HepG2 (cell line): ENCODE measurements around the gene PGAP3. TPM values are rescaled to one million over a fixed set of nuclear protein-coding genes. Genes with fewer than 3 reads are reported as not detected.
A peak's percentile ranks its signal among the peaks of the same experiment; 100 is the strongest.

Experiments
- ATF2 ChIP-seq: sonication (generic); formaldehyde crosslinking; IDR thresholded peaks from 2 replicates; pipeline ENCODE4 v1.4.0; 2020; ENCODE audit warnings: missing genetic modification reagents
- DNMT3B ChIP-seq: conservative IDR thresholded peaks from 2 replicates; pipeline ENCODE4 v1.6.1; 2016; ENCODE audit warnings: missing biosample characterization, control low read depth
- FOXP4 ChIP-seq: sonication (generic); formaldehyde crosslinking; IDR thresholded peaks from 2 replicates; pipeline ENCODE4 v1.4.0; 2020; ENCODE audit warnings: missing genetic modification reagents
- IRX3 ChIP-seq: sonication (generic); formaldehyde crosslinking; IDR thresholded peaks from 2 replicates; pipeline ENCODE4 v1.8.1; 2023; ENCODE audit warnings: mild to moderate bottlenecking, low read depth, missing genetic modification reagents, borderline replicate concordance
- KDM5A ChIP-seq: fragments of 200-600 bp; sonication (generic); IDR thresholded peaks from 2 replicates; pipeline ENCODE4 v1.7.0; 2018; ENCODE audit warnings: antibody characterized with exemption, mild to moderate bottlenecking, low read length, borderline replicate concordance
- KLF15 ChIP-seq: sonication (generic); formaldehyde crosslinking; IDR thresholded peaks from 2 replicates; pipeline ENCODE4 v1.8.1; 2023; ENCODE audit warnings: borderline replicate concordance, mild to moderate bottlenecking, inconsistent platforms, missing genetic modification reagents, mixed read lengths
- PTBP1 ChIP-seq: fragments of 200-400 bp; formaldehyde crosslinking; IDR thresholded peaks from 2 replicates; pipeline ENCODE4 v1.6.1; 2018; ENCODE audit warnings: low read length, low read depth; ENCODE audit not compliant: poor library complexity, severe bottlenecking
- RXRA ChIP-seq: sonication (generic); formaldehyde crosslinking; IDR thresholded peaks from 2 replicates; pipeline ENCODE4 v1.5.1; 2020; ENCODE audit warnings: missing genetic modification reagents
- SIX1 ChIP-seq: sonication (generic); formaldehyde crosslinking; IDR thresholded peaks from 2 replicates; pipeline ENCODE4 v1.4.0; 2020; ENCODE audit warnings: missing genetic modification reagents, borderline replicate concordance
- TEAD2 ChIP-seq: sonication (generic); formaldehyde crosslinking; IDR thresholded peaks from 2 replicates; pipeline ENCODE4 v1.9.0; 2021; ENCODE audit warnings: missing genetic modification reagents
- THYN1 ChIP-seq: sonication (generic); formaldehyde crosslinking; IDR thresholded peaks from 2 replicates; pipeline ENCODE4 v1.8.1; 2023; ENCODE audit warnings: low read depth, mild to moderate bottlenecking, moderate library complexity, missing genetic modification reagents, borderline replicate concordance
- YEATS4 ChIP-seq: sonication (generic); formaldehyde crosslinking; IDR thresholded peaks from 2 replicates; pipeline ENCODE4 v1.4.0; 2020; ENCODE audit warnings: missing genetic modification reagents, borderline replicate concordance
- ZBTB20 ChIP-seq: sonication (generic); formaldehyde crosslinking; IDR thresholded peaks from 2 replicates; pipeline ENCODE4 v1.8.1; 2023; ENCODE audit warnings: missing genetic modification reagents, low read depth, mild to moderate bottlenecking, borderline replicate concordance
- ZNF124 ChIP-seq: sonication (generic); formaldehyde crosslinking; IDR thresholded peaks from 2 replicates; pipeline ENCODE4 v1.4.0; 2020; ENCODE audit warnings: missing genetic modification reagents
- ZNF142 ChIP-seq: sonication (generic); formaldehyde crosslinking; IDR thresholded peaks from 2 replicates; pipeline ENCODE4 v1.4.0; 2020; ENCODE audit warnings: missing genetic modification reagents
- ZNF260 ChIP-seq: sonication (generic); formaldehyde crosslinking; IDR thresholded peaks from 2 replicates; pipeline ENCODE4 v1.4.0; 2020; ENCODE audit warnings: missing genetic modification reagents, low read depth, mild to moderate bottlenecking, borderline replicate concordance
- ZNF274 ChIP-seq: sonication (generic); formaldehyde crosslinking; IDR thresholded peaks from 2 replicates; pipeline ENCODE4 v1.5.1; 2020; ENCODE audit warnings: mild to moderate bottlenecking, missing genetic modification reagents
- ZNF335 ChIP-seq: sonication (generic); formaldehyde crosslinking; IDR thresholded peaks from 2 replicates; pipeline ENCODE4 v1.4.0; 2020; ENCODE audit warnings: missing genetic modification reagents
- ZNF747 ChIP-seq: sonication (generic); formaldehyde crosslinking; IDR thresholded peaks from 2 replicates; pipeline ENCODE4 v1.8.1; 2023; ENCODE audit warnings: missing genetic modification reagents, mild to moderate bottlenecking, borderline replicate concordance
- ZNF772 ChIP-seq: sonication (generic); formaldehyde crosslinking; IDR thresholded peaks from 2 replicates; pipeline ENCODE4 v1.5.0; 2020; ENCODE audit warnings: mild to moderate bottlenecking, missing genetic modification reagents
- ZNF891 ChIP-seq: sonication (generic); formaldehyde crosslinking; IDR thresholded peaks from 2 replicates; pipeline ENCODE4 v1.5.0; 2020; ENCODE audit warnings: mild to moderate bottlenecking, missing genetic modification reagents
- polyA plus RNA-seq, 8 experiments: library from polyadenylated mRNA; depleted of rRNA in 3 of 8; stranded (reverse) in 7 of 8; unstranded in 1 of 8; fragments of >200 nt; fragmentation: Illumina TruSeq in 4 of 8; extraction: Trizol in 4 of 8; gene quantifications; 2 replicates each; pipeline versions ENCODE4 v1.2.1 to v1.2.3, GENCODE V29; 2011 to 2016; ENCODE audit warnings: low read depth in 4 of 8, missing spikeins in 1 of 8, mixed read lengths in 1 of 8; ENCODE audit not compliant: insufficient read depth in 1 of 8
- total RNA-seq, 5 experiments: library from RNA; depleted of rRNA; stranded (reverse); fragments of >200 nt; fragmentation: Illumina TruSeq; extraction: Trizol; gene quantifications; 2 replicates each; pipeline ENCODE4 v1.2.3, GENCODE V29; 2016; ENCODE audit warnings: low read depth in 1 of 5

The PGAP3 gene
- total and polyA plus RNA-seq, 2 of the 13 experiments (the other 11 are each of a cell fraction or from before 2014, with no cell fraction given) = 11.9 to 14.6 TPM

- TF ChIP-seq ZBTB20 (CRISPR knock-in tag) (no peak), KLF15 (CRISPR knock-in tag) (no peak), ZNF274 (CRISPR knock-in tag) (no peak), ZNF260 (CRISPR knock-in tag) (no peak), DNMT3B (CRISPR knock-in tag) (no peak), TEAD2 (CRISPR knock-in tag) (no peak), ZNF772 (CRISPR knock-in tag) (no peak), ZNF891 (CRISPR knock-in tag) (no peak; the same call in 1 of the 2 replicates), ATF2 (CRISPR knock-in tag) (no peak), THYN1 (CRISPR knock-in tag) (no peak), RXRA (CRISPR knock-in tag) (peak; percentile 95), ZNF747 (CRISPR knock-in tag) (no peak), ZNF335 (CRISPR knock-in tag) (no peak), KDM5A (no peak), PTBP1 (no peak), SIX1 (CRISPR knock-in tag) (no peak), YEATS4 (CRISPR knock-in tag) (no peak), ZNF142 (no peak), IRX3 (peak; percentile 3; the same call in 1 of the 2 replicates), FOXP4 (CRISPR knock-in tag) (peak; percentile 49; the same call in 1 of the 2 replicates), ZNF124 (CRISPR knock-in tag) (no peak)
Observed at GRCh38 chr17:39653662-39654331, 34.1 kb downstream of the PGAP3 start (continued).
